Measurements from ENCODE around the gene GKN1. TPM values are rescaled to one million over a fixed set of nuclear protein-coding genes. Genes with fewer than 3 reads are reported as not detected.
A peak's percentile ranks its signal among the peaks of the same experiment; 100 is the strongest.
"Not testable (repeated sequence)": the region's sequence is repeated elsewhere in the genome, so short reads cannot be mapped to it uniquely, and the experiment has no call there.

The GKN1 gene
- polyA plus RNA-seq (ENCODE audit: insufficient read length): not detected

GRCh38 chr2:68974251-68974650, at the start of gene GKN1:
Gene GKN1, plus strand, starts transcription at chr2:68974636. Its CDS starts 42 bp downstream, at chr2:68974678.
- no peak for DNase-seq (ENCODE audit: low read depth)

- no peak for DNase-seq (ENCODE audit: low read depth)
Observed at GRCh38 chr2:68925295-68925896, 49.0 kb upstream of the GKN1 start.

GRCh38 chr2:68926796-68927195, 47.6 kb upstream of the GKN1 start:
- DNase-seq (ENCODE audit: low read depth): no peak

- DNase-seq (ENCODE audit: low read depth): no peak
Observed at GRCh38 chr2:68931149-68931711, 43.2 kb upstream of the GKN1 start.

- DNase-seq (ENCODE audit: low read depth): no peak
Observed at GRCh38 chr2:68931799-68932198, 42.6 kb upstream of the GKN1 start.

GRCh38 chr2:68932402-68932801, 42.0 kb upstream of the GKN1 start:
- no peak for DNase-seq (ENCODE audit: low read depth)

- no peak for DNase-seq (ENCODE audit: low read depth)
Observed at GRCh38 chr2:68934021-68934420, 40.4 kb upstream of the GKN1 start.

- DNase-seq (ENCODE audit: low read depth): no peak
Observed at GRCh38 chr2:68935471-68935870, 39.0 kb upstream of the GKN1 start.

GRCh38 chr2:68936427-68936826, 38.0 kb upstream of the GKN1 start:
- DNase-seq (ENCODE audit: low read depth): no peak

GRCh38 chr2:68936889-68937288, 37.5 kb upstream of the GKN1 start:
- DNase-seq (ENCODE audit: low read depth): no peak

GRCh38 chr2:68937346-68938055, 36.9 kb upstream of the GKN1 start:
- DNase-seq (ENCODE audit: low read depth): no peak

- no peak for DNase-seq (ENCODE audit: low read depth)
Observed at GRCh38 chr2:68938938-68939337, 35.5 kb upstream of the GKN1 start.

- DNase-seq (ENCODE audit: low read depth): no peak
Observed at GRCh38 chr2:68939962-68940361, 34.5 kb upstream of the GKN1 start.

- DNase-seq (ENCODE audit: low read depth): no peak
Observed at GRCh38 chr2:68940369-68940768, 34.1 kb upstream of the GKN1 start.

- DNase-seq (ENCODE audit: low read depth): no peak
Observed at GRCh38 chr2:68942827-68943226, 31.6 kb upstream of the GKN1 start.

- peak; percentile 52 for DNase-seq (ENCODE audit: low read depth)
Observed at GRCh38 chr2:68943581-68944568, 30.6 kb upstream of the GKN1 start.

GRCh38 chr2:68946117-68946516, 28.3 kb upstream of the GKN1 start:
- DNase-seq (ENCODE audit: low read depth): no peak

- DNase-seq (ENCODE audit: low read depth): no peak
Observed at GRCh38 chr2:68948710-68949109, 25.7 kb upstream of the GKN1 start.

GRCh38 chr2:68951899-68952298, 22.5 kb upstream of the GKN1 start:
- no peak for DNase-seq (ENCODE audit: low read depth)

GRCh38 chr2:68952887-68953521, 21.4 kb upstream of the GKN1 start, which contains the start of gene GKN2:
Gene GKN2, minus strand, starts transcription at chr2:68952893. Its CDS starts 32 bp downstream, at chr2:68952861.
- no peak for DNase-seq (ENCODE audit: low read depth)

GRCh38 chr2:68955432-68955831, 19.0 kb upstream of the GKN1 start:
- not testable (repeated sequence) for DNase-seq (ENCODE audit: low read depth)
